H1 (cell line): ENCODE results near the gene L2HGDH. TPM values are rescaled to one million over a fixed set of nuclear protein-coding genes. Genes with fewer than 3 reads are reported as not detected.
"Not testable (repeated sequence)": the region's sequence is repeated elsewhere in the genome, so short reads cannot be mapped to it uniquely, and the experiment has no call there.

ENCODE experiments used
- CTCF ChIA-PET: fragments of 300-600 bp; sonication (Branson Sonifier 250); formaldehyde crosslinking; loops from one replicate; lab custom pipeline; 2021; ENCODE audit not compliant: partially characterized antibody; lab: Charles Lee
- POLR2A ChIA-PET: fragments of 300-600 bp; sonication (Branson Sonifier 250); formaldehyde crosslinking; loops from one replicate; lab custom pipeline; 2021; ENCODE audit warnings: inconsistent platforms; ENCODE audit not compliant: partially characterized antibody; lab: Charles Lee
- DNase-seq, 2 experiments: peaks; one replicate each; pipeline versions ENCODE4 v3.0.0 to v3.0.0-alpha.2; 2010 to 2022; ENCODE audit warnings: low spot score in 2 of 2, low read depth in 1 of 2, mixed read lengths in 1 of 2
- FAIRE-seq: peaks from 2 replicates; lab custom pipeline; 2011; peaks lifted over from hg19 to GRCh38; lab: Jason Lieb, UNC
- H2AFZ ChIP-seq: 2 replicates; pipeline ENCODE4 v1.8.1; 2012; ENCODE audit warnings: low read length, inconsistent platforms
- H2AK5ac ChIP-seq: 2 replicates; pipeline ENCODE4 v1.6.1; 2013; ENCODE audit warnings: low read depth, low read length
- H2BK120ac ChIP-seq: replicated peaks from 2 replicates; pipeline ENCODE3; 2013; ENCODE audit warnings: low read depth, low read length, inconsistent platforms
- H2BK12ac ChIP-seq: 2 replicates; pipeline ENCODE4 v1.6.1; 2013; ENCODE audit warnings: low read depth, low read length
- H2BK15ac ChIP-seq: 2 replicates; pipeline ENCODE4 v1.6.1; 2013; ENCODE audit warnings: low read length
- H2BK20ac ChIP-seq: 2 replicates; pipeline ENCODE4 v1.6.1; 2013; ENCODE audit warnings: low read length
- H2BK5ac ChIP-seq: 2 replicates; pipeline ENCODE4 v1.6.1; 2013; ENCODE audit warnings: low read depth, low read length
- H3K14ac ChIP-seq: 2 replicates; pipeline ENCODE4 v1.6.1; 2013; ENCODE audit warnings: inconsistent platforms; ENCODE audit not compliant: insufficient read length
- H3K18ac ChIP-seq: 2 replicates; pipeline ENCODE4 v1.6.1; 2013; ENCODE audit warnings: low read length; ENCODE audit errors: extremely low read depth
- H3K23ac ChIP-seq: 2 replicates; pipeline ENCODE4 v1.6.1; 2013; ENCODE audit warnings: inconsistent platforms; ENCODE audit not compliant: insufficient read length
- H3K23me2 ChIP-seq: 2 replicates; pipeline ENCODE4 v1.6.1; 2013; ENCODE audit warnings: low read depth, low read length
- H3K27ac ChIP-seq: 2 replicates; pipeline ENCODE4 v1.6.1; 2011; ENCODE audit warnings: low read depth, low read length, inconsistent platforms
- H3K27me3 ChIP-seq, 4 experiments: replicated peaks in 1 of 4; 1 replicate in 1 of 4; 2 replicates in 3 of 4; pipeline versions ENCODE4 v1.6.1 to v1.8.1; 2011 to 2013; ENCODE audit warnings: low read length in 3 of 4, mild to moderate bottlenecking in 3 of 4, inconsistent platforms in 2 of 4, mixed read lengths in 2 of 4, moderate library complexity in 1 of 4; ENCODE audit not compliant: control insufficient read depth in 3 of 4, insufficient read depth in 3 of 4; ENCODE audit errors: extremely low read depth in 1 of 4
- H3K36me3 ChIP-seq, 4 experiments: 2 replicates each; pipeline versions ENCODE4 v1.6.1 to v1.8.1; 2011 to 2013; ENCODE audit warnings: mild to moderate bottlenecking in 4 of 4, low read length in 3 of 4, moderate library complexity in 2 of 4, control low read depth in 1 of 4, inconsistent platforms in 1 of 4; ENCODE audit not compliant: insufficient read depth in 4 of 4, control insufficient read depth in 2 of 4
- H3K4ac ChIP-seq: replicated peaks from 2 replicates; pipeline ENCODE3; 2013; ENCODE audit warnings: low read length, low read depth, mixed read lengths, inconsistent platforms; ENCODE audit not compliant: insufficient read length
- H3K4me1 ChIP-seq, 4 experiments: replicated peaks in 1 of 4; 1 replicate in 1 of 4; 2 replicates in 3 of 4; pipeline versions ENCODE4 v1.6.1 to v1.8.1; 2011 to 2013; ENCODE audit warnings: low read length in 3 of 4, inconsistent platforms in 2 of 4, mixed read lengths in 1 of 4; ENCODE audit not compliant: insufficient read depth in 4 of 4, control insufficient read depth in 3 of 4
- H3K4me2 ChIP-seq, 2 experiments: 2 replicates each; pipeline versions ENCODE4 v1.6.1 to v1.8.1; 2011 to 2013; ENCODE audit warnings: low read depth in 2 of 2, low read length in 2 of 2, control low read depth in 1 of 2, inconsistent platforms in 1 of 2, mild to moderate bottlenecking in 1 of 2; ENCODE audit not compliant: insufficient read depth in 1 of 2
- H3K4me3 ChIP-seq, 4 experiments: fragments of 200-600, 300-600 bp in 1 of 4; sonication (generic), shearing (Covaris generic), sonication (Bioruptor Twin) in 1 of 4; 2 replicates each; pipeline versions ENCODE4 v1.5.1 to v1.8.1; 2011 to 2016; ENCODE audit warnings: low read length in 4 of 4, low read depth in 3 of 4, control low read depth in 2 of 4, inconsistent platforms in 2 of 4, mild to moderate bottlenecking in 2 of 4, mixed read lengths in 1 of 4, moderate library complexity in 1 of 4; ENCODE audit not compliant: insufficient read depth in 2 of 4; ENCODE audit errors: extremely low read depth in 1 of 4
- H3K56ac ChIP-seq: replicated peaks from 2 replicates; pipeline ENCODE3; 2013; ENCODE audit warnings: low read depth, mild to moderate bottlenecking, mixed read lengths, low read length, inconsistent platforms; ENCODE audit not compliant: insufficient read length
- H3K79me1 ChIP-seq: 2 replicates; pipeline ENCODE4 v1.6.1; 2013; ENCODE audit warnings: low read depth, low read length, control low read depth
- H3K79me2 ChIP-seq, 2 experiments: 2 replicates each; pipeline versions ENCODE4 v1.6.1 to v1.8.1; 2012 to 2013; ENCODE audit warnings: low read length in 2 of 2, mild to moderate bottlenecking in 2 of 2, inconsistent platforms in 1 of 2; ENCODE audit not compliant: insufficient read depth in 2 of 2, control insufficient read depth in 1 of 2
- H3K9ac ChIP-seq, 4 experiments: replicated peaks in 1 of 4; 1 replicate in 1 of 4; 2 replicates in 3 of 4; pipeline versions ENCODE4 v1.6.1 to v1.8.1; 2011 to 2013; ENCODE audit warnings: low read depth in 3 of 4, low read length in 3 of 4, control low read depth in 2 of 4, mild to moderate bottlenecking in 2 of 4, moderate library complexity in 2 of 4, inconsistent platforms in 1 of 4; ENCODE audit errors: extremely low read depth in 1 of 4
- H3K9me3 ChIP-seq, 2 experiments: 2 replicates each; pipeline versions ENCODE4 v1.6.1 to v1.8.1; 2012 to 2013; ENCODE audit warnings: mild to moderate bottlenecking in 2 of 2, moderate library complexity in 2 of 2, control low read depth in 1 of 2, inconsistent platforms in 1 of 2, low read depth in 1 of 2, low read length in 1 of 2, mixed read lengths in 1 of 2; ENCODE audit not compliant: insufficient read depth in 2 of 2
- H4K20me1 ChIP-seq, 2 experiments: replicated peaks in 1 of 2; 2 replicates each; pipeline versions ENCODE3 to v1.8.1; 2011 to 2013; ENCODE audit warnings: inconsistent platforms in 2 of 2, low read length in 2 of 2, mild to moderate bottlenecking in 1 of 2; ENCODE audit not compliant: insufficient read depth in 2 of 2, control insufficient read depth in 1 of 2
- H4K5ac ChIP-seq: 2 replicates; pipeline ENCODE4 v1.6.1; 2013; ENCODE audit warnings: low read length, low read depth, mixed read lengths, inconsistent platforms; ENCODE audit not compliant: insufficient read length
- H4K8ac ChIP-seq: 2 replicates; pipeline ENCODE4 v1.8.0; 2013; ENCODE audit warnings: mild to moderate bottlenecking, moderate library complexity, low read length, inconsistent platforms; ENCODE audit not compliant: insufficient read depth; ENCODE audit errors: extremely low read depth
- H4K91ac ChIP-seq: replicated peaks from 2 replicates; pipeline ENCODE3; 2013; ENCODE audit warnings: low read length, mixed read lengths, inconsistent platforms; ENCODE audit not compliant: insufficient read length
- WGBS, 2 experiments: shearing (Covaris generic) in 1 of 2; methylation state at CpG; one replicate each; pipeline versions ENCODE4 v1.1.6 to v1.1.7; 2013 to 2015; ENCODE audit warnings: low lambda C conversion rate in 2 of 2, mixed read lengths in 2 of 2, inconsistent platforms in 1 of 2, low coverage in 1 of 2, missing lambda C conversion rate in 1 of 2; ENCODE audit not compliant: insufficient replicate concordance in 2 of 2, insufficient coverage in 1 of 2, insufficient read length in 1 of 2; ENCODE audit errors: extremely low coverage in 1 of 2, missing lambda C conversion rate in 1 of 2; 5-methylcytosine and 5-hydroxymethylcytosine counted together
- polyA plus RNA-seq, 7 experiments: library from polyadenylated mRNA; depleted of rRNA in 3 of 7; stranded (reverse) in 5 of 7; unstranded in 2 of 7; fragments of >200 nt in 5 of 7; fragments of 200-250 nt in 2 of 7; gene quantifications; 1 replicate in 5 of 7; 2 replicates in 1 of 7; 4 replicates in 1 of 7; pipeline versions ENCODE4 v1.2.1 to v1.2.3, GENCODE V29; 2011 to 2013; ENCODE audit warnings: missing spikeins in 2 of 7, mixed read lengths in 2 of 7
- total RNA-seq: library from RNA; stranded (reverse); fragmentation: NEBNext Ultra II Directional; extraction: Animal tissue kit (Norgen Biotek cat#: 25700); gene quantifications from 2 replicates; pipeline ENCODE4 v1.2.1, GENCODE V29; 2021

L2HGDH gene
- total and polyA plus RNA-seq, 2 of the 8 experiments (the other 6 are each of a cell fraction or from before 2014, with no cell fraction given): 12.2 to 28.6 TPM

GRCh38 chr14:50356283-50356682, 44.3 kb upstream of the L2HGDH start:
- H3K36me3 ChIP-seq, H4K8ac ChIP-seq, H3K9me3 ChIP-seq, H3K4me3 ChIP-seq, H2BK15ac ChIP-seq, H2BK12ac ChIP-seq, H4K20me1 ChIP-seq, FAIRE-seq, H2AFZ ChIP-seq, H3K27me3 ChIP-seq, POLR2A ChIA-PET, H2BK120ac ChIP-seq, H4K91ac ChIP-seq, H3K4ac ChIP-seq, H3K23ac ChIP-seq, H3K56ac ChIP-seq, H2BK20ac ChIP-seq, H3K4me1 ChIP-seq, H4K5ac ChIP-seq, H3K79me1 ChIP-seq, H3K14ac ChIP-seq, H3K23me2 ChIP-seq, H3K18ac ChIP-seq, H3K9ac ChIP-seq, DNase-seq, H3K27ac ChIP-seq, H2AK5ac ChIP-seq, H2BK5ac ChIP-seq, H3K4me2 ChIP-seq, H3K79me2 ChIP-seq: not testable (repeated sequence)
- CTCF ChIA-PET: interaction anchor here (0.7 kb wide), 1 partner anchor 8 kb away, joined by 3 read pairs; no protein-coding TSS in a partner anchor
- 90% methylated on average over 3 of the region's 3 CpGs; no CpG with 5 or more reads in 1 of the 2 experiments for WGBS, 2 experiments
